Stimulated activated CD8-positive, alpha-beta memory T cell treated with anti-CD3 and anti-CD28 coated beads, Interleukin-4, amount 100 ng/mL, for 4 hours (primary cell): ENCODE results near the gene PXN.
"Not testable (repeated sequence)": the region's sequence is repeated elsewhere in the genome, so short reads cannot be mapped to it uniquely, and the experiment has no call there.

Experiments used
- DNase-seq, 2 donors: peaks; one replicate each; pipeline ENCODE4 v3.0.0-alpha.2; 2020; ENCODE audit warnings: low read depth in 2 of 2, low spot score in 1 of 2

PXN gene

DNA sequence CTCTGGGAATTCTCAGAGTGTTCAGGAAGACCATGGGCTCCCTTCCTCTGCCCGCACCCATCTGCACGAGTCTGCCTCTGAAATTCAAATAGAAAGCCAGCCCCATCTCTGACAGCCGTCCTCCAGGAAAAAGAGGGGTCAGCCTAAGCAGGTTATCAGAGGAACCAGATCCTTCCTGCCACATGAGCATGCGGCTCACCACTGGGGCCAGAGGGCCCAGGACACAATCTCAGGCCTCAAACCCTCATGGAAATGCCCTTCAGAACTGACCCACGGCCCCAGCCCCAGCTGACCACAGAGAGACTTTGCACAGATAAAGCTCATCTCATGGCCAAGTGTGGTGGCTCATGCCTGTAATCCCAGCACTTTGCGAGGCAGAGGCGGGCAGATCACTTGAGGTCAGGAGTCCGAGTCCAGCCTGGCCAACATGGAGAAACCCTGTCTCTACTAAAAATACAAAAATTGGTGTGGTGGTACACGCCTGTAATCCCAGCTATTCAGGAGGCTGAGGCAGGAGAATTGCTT lies 23.2 kb downstream of the PXN start:
- no peak for DNase-seq

DNA sequence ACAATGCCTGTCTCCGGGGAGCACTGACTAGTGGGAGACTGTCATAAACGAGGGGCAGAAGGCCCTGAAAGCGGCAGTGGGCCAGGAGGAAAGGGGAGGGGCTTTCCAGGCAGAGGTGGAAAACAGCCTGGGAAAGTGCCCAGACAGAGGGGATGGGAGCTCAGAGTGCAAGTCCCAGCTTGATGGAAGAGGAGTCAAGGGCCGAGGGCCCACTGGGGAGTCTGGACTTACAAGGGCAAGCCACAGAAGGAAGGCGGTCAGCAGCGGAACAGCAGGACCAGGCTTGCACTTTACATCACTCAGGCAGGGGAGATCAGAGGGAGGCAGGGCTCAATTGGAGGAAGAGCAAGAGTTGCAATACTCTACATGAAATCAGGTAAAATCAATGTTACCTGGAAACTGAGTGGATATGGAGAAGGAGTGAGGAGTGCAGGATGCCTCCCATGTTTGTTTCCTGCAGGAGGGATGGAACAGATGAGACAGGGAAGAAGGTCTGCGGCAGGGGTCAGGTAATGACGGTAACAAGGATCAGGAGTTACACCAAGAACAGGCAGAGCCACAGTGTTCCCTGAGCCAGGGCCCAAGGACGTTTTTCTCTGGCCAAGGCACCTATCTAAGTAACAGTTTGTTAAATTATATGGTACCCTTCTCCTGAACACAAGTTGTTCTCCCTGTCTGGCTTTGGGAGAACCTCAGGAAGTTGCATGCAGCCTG lies 23.8 kb downstream of the PXN start:
- no peak for DNase-seq

DNA sequence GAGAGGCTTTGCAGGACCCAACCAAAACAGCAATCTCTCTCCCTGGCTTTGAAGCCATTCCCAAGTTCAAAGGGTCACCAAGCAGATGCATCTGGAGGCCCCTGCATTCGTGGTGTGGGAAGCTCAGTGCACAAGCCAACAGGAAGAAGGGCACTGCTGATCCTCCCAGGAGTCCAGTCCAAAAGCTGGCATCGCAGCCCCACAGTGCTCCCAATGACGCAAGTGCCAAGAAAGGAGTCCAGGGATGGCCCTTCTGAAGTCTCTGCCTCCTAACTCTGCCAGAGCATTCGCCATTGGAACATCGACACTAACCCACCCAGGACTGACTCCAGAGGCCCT lies 25.1 kb downstream of the PXN start:
- no peak for DNase-seq

DNA sequence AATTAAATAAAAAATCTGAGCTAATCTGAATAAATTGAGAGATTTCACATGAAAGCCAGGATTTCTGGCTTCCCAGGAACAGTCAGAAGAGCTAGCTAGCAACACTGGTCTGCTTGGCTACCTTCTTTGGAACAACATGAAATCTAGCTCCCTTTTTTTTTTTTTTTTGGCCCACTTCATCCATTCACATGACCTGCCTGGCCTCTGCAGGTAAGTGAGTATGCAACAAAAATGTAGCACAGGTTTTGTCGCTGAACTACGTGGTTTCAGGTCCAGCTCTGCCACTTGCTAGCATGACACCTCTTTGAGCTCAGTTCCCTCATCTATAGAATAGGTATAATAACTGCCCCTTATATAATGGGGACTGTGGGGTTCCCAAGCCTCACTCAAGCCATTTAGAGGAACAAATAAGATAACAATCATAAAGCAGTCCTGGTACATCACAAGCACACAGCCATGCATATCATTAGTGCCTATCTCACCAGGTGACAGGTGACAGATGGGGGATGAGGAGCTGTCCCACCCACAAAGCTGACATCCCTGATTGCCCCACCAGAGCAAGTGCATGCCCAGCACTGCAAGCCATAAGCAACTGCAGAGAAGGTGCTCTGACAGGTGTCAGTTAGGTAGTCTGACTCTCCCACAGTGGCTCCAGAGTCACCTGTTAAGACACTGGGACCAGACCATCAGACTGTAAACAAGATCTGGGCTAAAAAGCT lies 25.6 kb downstream of the PXN start:
- DNase-seq = no peak

DNA sequence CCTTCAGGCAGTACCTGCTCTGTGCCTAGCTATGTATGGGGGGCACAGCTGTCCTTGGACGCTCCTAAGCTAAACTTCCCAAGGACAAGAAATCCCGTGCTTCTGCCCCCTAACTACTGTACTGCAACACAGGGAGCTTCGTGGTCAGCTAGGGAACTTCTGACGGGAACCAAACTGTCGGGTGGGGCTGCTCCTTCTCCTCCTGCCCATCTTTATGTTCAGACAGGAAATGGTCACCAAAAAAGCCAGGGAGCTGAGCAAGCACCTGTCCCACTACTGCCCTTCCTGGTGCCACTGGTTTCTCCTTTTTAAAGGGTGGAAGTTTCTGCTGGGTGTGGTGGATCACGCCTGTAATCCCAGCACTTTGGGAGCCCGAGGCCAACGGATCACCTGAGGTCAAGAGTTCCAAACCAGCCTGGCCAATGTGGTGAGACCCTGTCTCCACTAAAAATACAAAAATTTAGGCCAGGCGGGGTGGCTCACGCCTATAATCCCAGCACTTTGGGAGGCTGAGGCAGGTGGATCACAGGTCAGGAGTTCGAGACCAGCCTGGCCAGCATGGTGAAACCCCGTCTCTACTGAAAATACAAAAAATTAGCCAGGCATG lies 26.6 kb downstream of the PXN start:
- no peak for DNase-seq

DNA sequence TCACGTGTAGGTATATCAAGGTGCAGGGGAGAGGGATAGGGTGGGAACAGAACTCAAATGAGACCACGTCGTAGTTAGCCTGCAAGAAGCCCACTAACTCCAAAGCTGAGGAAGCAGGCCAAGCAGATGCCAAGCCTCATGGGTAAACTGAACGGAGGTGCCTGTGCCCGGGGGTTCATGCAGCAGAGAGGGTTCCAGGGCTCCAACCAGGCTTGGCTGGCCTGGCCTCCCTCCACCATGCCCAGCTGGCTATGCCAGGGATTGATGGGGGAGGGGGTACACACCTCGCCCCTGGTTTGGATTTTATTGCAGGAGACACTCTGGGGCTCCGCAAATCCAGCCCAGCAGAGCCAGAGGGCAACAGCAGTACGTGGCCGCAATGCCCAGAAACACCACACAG lies 27.3 kb downstream of the PXN start:
- no peak for DNase-seq

DNA sequence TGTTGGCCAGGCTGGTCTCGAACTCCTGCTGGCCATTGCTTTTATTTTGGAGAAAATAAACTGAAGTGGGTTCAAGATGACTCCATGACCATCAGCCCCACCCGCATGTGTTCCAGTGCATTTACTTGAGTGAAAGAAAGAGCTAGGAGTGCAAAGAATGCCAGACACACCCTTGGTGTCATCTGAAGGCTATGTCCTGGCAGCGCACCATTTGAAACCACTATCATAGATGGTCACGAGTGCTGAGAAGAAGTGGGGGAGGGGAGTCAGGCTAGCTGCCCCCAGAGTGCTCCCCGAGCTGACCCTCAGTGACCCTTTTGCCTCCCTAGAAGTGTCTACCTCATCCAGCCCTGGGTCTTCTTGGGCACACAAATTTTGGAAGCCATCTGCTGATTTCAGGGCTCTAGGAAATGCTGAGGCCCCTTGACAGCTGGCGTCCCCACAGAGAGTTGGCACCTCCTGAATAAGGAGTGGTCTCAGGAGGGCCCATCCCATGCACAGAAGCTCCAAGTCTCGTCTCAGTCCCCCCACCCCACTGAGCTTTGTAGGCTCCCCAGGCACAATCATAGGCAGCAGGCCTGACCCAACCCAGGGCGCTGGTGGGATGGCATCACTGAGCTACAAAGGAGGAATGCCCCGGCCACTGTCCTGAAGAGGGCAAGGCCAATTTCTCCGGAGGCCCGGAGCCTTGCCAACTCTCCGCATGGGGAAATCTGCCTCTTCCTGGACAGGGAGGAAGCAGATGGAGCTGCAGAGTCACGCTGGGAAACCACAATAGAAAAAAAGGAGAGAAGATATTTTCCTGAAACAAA lies 28.0 kb downstream of the PXN start:
- no peak for DNase-seq

DNA sequence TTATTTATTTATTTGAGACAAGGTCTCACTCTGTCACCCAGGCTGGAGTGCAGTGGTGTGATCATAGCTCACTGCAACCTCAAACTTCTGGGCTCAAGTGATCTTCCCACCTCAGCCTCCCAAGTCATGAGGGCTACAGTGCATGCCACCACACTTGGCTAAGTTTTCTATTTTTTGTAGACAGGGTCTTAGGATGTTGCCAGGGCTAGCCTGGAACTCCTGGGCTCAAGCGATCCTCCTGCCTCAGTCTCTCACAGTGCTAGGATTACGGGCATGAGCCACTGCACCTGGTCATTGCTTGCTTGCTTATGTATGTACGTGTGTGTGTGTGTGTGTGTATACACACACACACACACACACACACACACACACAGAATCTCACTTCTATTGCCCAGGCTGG lies 28.7 kb downstream of the PXN start:
- not testable (repeated sequence) for DNase-seq

DNA sequence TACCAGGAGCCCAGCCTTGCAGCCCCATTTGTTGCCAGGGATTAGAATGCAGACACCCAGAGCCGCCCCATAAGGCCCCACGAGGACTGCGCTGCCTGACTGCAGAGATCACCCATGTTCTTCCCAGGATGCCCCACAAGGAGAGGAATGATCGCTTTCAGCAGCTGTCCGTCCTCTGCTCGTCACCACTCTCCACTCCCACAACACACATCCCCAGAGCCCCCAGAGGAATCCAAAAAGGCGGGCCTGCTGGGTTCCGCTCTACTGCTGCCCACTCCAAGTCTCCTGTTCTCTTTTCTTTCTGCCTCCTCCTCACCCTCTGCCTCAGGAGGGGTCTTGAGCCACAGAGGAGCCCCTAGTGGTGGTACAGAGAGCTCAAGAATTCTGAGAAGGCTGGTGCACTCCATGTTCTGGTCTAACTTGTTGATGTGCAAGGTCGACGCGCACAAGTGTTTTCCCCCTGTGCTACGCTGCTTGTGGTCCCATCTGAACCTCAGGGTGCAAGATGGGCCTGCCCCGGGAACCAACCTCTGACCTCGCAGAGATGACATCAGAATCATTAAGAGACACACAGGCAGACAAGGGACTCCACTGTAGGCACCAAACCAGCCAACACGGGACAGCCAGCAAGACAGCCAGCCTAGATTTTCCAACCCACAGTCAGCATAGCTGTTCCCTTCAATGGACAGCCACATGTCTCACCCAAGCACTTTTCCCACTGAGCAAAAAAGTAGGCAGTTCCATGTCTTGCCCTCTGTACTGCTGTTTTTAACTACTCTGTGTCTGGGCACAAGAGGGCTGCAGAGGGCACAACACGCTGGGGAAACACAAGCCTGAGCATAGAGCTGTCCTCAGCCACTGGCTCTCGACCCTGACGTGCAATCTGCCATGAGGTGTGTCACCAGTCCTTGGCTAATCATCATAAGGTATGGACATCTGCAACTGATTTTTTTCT lies 29.9 kb downstream of the PXN start:
- DNase-seq = no peak

DNA sequence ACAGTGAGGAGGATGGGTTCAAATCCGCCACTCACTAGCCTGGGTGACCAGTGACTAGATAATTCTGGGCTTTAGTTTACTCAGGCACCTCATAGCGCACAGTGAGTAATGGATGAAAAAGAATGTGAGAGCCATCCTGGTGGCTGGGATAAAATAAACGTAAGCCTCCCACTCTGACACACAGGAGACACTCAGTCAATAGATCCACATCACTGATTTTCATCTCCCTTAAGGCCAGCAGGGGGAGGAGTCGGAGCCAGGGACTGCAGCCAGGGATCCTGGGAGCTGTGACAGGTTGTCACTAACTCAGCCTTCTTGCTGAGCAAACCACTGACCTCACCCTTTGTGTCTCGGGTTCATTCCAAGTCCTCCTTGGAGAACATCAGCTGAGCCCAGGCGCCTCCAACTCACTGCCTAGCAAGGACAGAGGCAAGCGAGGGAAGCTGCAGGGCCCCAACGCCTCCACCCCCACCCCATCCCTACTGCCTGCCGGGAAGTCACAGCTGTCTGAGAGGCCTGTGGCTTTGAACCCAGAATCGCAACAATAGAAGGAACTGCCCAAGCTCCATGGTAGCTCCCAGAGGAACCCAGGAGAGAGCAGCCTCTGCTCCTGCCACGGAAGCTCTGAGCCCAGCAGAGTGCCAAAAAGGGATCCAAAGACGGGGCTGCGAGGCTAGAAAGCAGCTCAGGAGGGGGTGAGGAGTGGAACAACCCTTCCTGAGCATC lies 30.7 kb downstream of the PXN start:
- no peak for DNase-seq

DNA sequence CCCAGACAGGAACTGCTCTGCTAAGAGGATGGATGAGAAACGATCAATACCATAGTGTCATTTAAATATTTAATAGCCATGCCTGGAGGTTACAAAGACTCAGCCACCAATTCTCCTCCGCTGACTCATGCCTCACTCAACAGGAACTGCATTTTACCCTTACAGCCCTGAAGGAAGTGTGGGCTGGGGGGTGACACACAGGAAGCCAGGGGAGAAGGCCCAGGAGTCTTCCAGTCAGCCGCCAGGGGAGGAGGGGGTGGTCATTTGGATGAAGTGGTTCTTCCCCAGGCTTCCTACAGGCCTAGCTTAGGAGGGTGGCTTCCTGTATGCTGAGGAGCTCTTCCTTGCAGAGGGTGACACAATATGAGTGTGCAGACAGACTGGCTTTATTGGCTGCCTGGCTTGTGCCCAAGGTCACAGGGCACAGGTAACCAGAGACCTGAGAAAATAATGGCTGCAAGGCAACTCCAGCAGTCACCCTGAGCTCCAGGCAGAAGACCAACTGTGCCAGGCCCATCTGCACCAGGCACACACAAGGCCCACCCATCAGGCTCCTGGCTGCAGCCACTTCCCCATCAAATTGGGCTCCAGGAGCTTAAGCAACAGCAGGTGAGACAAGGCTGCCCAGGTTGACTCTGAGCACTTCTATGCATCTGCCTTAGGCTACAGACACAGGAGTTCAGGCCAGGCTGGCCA lies 34.1 kb downstream of the PXN start:
- DNase-seq = peak; percentile 48 to 71

DNA sequence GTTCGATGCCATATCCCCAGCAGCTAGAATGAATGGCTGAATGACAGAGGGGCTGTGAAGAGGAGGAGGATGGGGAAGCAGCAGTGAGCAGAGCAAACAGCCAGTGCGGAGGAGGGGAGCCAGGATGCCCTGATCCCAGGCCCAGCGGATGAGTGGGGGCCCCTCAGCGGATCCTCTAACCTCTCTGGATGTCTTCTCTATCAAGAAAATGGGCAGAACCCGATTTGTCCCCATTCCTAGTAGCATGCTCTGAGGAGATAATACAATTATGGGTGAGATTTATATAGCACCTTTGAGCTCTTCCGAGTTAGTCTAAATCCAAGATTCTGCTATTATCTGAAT lies 34.6 kb downstream of the PXN start:
- no peak for DNase-seq

DNA sequence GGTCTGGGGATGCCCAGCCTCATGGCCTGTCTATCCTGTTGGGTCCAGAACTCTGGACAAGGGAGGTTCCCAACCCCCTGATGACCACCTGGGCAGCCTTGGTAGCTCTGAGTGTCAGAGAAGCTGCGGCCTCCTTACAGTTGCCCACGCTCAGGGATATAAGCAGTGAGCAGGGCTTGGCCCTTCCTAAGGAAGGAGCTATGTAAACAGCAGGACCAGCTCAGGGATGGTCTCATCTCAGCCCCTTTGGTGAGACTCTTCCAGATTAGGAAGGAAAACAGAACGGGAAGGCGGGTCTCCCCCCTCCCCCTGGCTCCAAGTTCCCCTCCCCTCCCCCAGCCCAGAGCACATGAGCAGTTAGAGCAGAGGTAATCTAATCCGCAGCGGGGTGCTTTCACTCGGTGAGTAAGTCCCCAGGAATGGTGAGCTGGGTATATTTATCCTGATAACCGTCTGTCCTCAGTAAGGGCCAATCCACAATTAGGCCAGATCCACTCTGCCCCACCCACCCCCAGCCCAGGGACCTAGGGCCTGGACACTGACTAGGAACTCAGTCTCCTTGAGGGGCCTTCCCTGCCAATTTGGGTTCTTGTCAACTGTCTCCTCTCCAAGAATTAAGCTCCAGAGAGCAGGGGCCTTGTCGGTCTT lies 35.1 kb downstream of the PXN start:
- DNase-seq = no peak

DNA sequence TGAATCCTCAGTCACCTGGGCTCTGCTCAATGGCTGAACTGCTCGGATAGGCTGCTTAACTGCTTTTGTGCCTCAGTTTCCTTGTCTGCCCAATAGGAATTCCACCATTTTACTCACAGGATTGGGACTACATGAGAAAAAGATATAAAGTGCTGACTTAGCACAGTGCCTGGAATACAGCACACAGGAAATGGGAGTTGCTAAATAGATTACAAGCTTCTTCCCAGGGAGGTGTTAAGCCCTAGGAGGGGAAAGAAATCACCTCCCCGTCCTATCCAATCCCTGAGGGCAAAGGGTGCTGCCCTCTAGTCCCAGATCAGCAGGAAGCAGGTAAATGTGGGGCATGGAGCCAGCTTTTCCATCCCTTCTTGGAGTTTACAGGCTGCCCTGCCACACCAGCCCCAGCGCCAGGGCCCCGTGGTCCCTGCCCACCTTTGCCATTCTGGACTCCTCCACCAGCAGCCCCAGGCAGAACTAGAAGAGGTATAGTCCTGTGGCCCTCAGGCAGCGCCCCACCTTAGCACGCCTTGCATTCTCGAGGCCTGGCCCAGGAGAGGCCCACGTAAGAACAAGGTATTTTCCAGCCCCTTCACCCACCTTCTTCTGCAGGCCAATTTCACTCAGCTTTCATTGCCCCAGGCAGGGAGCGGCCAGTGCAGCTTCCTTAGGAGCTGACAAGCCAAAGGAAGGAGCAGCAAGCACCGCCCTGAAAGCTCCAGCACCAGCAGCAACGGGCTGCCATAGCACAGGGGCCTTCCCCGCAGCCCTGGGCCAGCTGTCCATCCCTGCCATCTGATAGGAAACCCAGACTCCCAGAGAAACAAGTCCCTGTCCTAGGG lies 35.8 kb downstream of the PXN start:
- DNase-seq = no peak

DNA sequence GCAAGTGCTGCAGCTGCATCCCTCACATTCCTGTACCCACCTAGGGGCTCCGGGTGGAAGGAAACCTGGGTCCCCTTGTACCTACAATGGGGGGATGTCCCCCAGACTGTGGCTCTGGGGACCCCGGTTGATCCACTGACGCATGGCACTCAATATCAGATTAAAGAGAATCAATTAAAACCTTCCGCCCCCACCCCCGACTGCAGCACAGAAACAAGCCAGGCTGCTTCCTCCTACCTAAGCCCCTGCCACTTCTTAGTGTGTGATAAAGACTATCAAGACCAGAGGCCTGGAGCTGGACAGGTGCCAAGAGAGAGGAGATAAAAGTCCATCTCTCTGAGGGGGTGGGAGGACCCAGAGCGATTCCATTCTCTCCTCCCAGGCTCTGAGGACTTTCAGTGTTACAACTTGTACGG lies 36.5 kb downstream of the PXN start:
- DNase-seq = no peak

DNA sequence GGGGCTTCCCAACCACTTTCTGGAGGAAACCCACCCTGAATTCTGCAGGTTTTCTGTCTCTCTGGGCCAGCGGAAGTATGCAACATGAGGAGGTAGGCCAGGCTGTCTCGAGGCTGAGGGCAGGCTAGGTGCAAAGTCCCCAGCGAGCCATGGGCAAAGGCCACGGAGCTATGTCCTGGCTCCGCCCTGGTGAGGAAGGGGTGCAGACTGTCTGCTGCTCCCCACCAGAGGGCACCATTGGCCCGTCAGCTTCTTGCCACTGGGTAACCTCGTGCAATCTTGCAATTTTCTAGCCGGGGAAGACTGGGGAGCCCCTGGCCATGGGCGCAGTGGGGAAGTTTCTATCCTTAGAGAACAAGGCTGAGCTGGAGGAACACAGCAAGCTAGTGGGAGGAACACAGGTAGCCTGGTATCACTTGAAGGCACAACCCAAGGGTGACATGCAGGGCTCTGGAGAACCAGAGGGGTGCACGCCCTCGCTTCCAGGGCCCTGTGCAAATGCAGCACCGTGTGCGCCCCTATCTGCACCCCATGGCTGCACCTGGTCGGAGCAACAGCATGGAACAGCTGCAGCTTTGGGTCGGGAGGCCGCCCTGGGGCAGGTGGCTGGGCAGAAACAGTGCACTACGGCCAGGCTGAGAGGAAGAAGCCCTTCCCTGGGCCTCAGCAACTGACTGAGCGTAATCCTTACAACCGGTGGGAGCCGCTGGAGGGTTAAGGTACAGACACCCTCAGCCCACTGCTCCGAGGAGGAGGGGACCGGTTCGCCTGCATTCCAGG lies 37.0 kb downstream of the PXN start:
- peak; percentile 70 to 79 for DNase-seq

DNA sequence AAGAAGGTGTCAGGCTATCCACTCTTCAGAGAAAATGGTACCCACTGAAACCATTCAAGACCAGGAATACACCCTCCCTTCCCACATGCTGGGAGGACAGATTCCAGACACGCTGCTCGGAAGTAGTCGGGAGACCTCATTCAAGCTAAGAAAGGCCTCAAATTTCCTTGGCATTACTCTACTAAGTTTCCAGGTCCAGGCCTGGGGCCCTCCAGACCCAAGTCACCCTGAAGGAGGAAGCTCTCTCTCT lies 37.6 kb downstream of the PXN start:
- DNase-seq = no peak
